Activated T-cell treated with anti-CD3 and anti-CD28 coated beads, Interleukin-2, amount 50 U/mL, for 1 hour (primary cell): Measurements from ENCODE around the gene AGR2.

Experiments used
- DNase-seq: peaks from one replicate; pipeline ENCODE4 v3.0.0-alpha.2; 2020

AGR2 gene

GRCh38 chr7:16812542-16813231, 7.9 kb upstream of the AGR2 start:
- no peak for DNase-seq

GRCh38 chr7:16811551-16811950, 6.8 kb upstream of the AGR2 start:
- DNase-seq, result no peak

DNA sequence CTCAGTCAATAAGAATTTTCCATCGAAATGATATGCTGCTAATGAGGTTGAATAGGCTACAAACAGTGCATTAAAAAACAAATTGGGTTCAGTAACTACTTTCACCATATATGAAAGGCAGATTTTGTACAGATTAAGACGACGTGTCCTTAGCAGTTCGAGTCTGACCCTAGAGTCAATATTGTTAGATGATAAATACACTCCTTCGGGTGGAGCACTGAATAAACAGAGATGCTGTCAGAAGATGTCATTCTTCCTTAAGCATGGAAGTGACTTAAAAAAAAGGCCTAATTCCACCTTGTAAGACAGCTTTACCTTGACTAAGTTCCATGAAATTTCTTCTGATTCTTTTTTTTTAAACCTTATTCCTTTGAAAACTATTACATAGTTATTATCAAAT, 5.8 kb upstream of the AGR2 start:
- no peak for DNase-seq

DNA sequence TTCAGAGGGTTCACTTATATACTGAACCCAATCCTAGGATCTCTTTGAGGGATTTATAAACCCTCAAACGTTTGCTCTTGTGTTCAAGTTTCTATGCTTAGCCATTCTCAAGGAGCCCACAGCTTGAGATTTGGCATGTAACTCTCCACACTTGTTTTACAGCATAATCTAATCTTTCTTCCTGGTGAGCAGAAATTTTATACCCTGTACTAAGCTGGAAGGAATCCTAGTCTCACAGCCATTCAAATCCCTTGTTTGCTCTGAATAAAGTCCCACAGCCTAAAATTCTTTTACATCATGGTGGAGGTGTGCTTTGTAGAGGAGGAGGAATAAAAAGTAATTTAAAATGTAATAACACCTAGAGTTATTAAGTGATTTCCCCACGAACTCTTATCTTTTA, 5.3 kb upstream of the AGR2 start:
- DNase-seq, result no peak

DNA sequence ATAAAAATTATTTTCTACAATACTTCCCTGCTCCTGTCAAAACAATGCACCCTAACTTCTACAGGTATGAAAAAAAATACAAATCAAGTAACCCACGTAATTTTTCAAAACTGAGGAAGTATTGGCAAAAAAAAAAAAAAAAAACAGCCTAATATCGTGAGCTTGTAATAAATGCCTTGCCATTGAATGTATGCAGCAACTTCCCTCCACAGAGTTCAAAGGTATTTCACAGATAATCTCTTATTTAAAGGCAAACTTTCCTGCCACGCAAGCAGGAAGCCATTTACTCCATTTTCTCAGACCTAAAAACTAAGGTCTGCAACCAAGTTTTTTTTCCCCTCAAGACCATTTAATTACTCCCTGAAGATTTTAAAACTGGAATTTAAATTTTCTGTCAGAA, 642 bp upstream of the AGR2 start:
- no peak for DNase-seq

DNA sequence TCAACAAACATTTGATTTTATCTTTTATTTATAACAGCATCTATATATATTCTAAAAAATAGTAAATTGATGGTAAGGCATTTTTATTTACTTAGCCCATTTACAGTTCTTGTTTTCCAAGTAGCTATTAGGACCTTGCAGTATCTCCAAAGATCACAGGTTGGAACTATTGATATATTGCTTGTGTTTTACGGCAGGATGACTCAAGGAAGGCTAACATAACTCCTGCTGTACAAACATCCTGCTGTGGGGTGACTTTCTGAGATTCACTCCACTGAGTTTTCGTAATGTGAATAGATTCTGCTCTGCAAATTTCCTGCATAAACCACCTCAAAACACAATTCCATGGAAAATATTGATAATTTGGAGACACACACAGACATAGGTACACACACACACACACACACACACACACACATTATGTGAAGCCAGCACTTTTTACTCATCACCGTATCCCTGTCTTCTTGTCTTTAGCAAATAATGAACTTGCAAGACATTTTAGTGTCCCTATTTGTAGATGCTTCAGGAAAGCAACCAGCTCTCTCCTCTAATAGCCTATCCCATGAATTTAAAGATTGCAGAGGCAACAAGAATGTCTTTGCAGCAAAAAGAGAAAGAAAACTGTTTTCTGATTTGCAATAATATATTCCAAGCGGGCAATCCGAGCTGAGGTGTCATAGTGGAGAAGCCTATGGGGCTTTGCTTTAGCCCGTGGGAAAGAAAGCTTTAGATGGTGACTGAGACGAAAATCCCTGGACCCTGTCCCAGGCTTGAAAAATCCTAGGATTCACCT, 722 bp downstream of the AGR2 start:
- DNase-seq, result no peak

- DNase-seq, result no peak
Observed at GRCh38 chr7:16803125-16803524, 1.7 kb downstream of the AGR2 start.

DNA sequence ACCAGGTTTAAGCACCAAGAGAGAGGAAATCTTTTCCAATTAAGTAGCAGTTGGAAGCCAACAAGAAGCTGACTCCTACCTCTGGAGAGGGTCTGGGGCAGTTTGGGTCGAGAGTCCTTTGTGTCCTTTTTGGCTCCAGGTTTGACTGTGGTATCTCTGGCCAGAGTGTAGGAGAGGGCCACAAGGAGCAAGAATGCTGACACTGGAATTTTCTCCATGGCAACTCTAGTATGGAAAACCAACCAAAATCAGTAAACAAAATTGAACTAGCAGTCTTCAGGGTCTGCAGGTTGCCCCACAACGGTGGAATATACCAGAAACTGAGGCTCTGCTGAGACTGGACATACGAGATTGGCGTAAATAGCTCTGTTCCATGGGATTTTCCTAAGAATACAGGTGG, 3.2 kb downstream of the AGR2 start:
- DNase-seq, result no peak

DNA sequence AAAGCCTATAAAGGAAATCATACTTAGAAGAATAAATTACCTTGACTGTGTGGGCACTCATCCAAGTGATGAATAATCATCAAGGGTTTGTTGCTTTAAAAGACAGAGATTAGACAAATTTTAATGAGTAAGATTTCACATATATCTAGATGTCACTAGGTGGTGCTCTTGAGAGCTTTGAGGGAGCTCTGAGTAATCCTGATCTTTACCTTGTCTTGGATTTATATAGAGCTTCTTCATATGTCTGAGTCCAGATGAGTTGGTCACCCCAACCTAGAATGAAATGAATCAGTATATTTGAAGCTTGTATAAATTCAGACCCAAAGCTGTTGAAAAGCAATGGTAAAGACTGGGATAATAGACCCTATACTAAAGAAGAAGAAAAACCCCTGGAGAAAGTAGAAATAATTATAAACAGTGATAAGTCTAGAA, 3.7 kb downstream of the AGR2 start:
- no peak for DNase-seq

DNA sequence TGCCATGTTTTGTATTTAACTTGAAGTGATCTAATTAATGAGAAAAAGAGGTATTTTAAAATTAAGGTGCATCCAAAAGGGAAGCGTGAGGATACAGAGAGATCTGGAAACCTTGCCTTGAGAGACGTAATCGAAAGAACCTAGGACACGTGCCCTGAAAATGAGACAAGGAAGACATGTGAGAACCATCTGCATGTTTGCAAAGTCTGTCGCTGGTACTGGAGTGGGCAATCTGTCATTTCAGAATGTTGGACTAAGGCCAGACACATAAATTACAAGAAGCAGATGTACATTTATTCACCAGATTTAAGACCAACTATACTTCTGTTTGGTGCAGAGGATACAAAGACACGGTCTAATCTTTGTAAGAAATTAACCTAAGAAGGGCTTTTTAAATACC, 9.2 kb downstream of the AGR2 start:
- DNase-seq, result no peak

DNA sequence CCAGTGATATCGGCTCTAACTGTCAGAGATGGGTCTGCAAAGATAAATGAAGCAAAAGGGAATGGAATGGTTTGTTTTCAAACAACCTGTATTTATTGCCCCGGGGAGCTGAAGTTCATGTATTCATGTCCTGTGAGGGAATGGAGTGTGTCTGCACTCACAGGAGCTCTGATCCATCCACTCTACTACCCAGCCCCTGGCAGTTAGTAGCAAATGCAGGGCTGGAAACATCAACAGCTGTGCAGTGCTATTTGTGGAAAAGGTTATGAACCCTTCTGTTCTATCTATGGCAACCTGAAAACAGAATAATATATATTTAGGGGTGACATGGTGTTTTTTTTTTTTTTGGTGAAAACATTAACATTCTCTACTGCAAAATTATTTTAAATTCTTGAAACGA, 9.8 kb downstream of the AGR2 start:
- DNase-seq, result no peak

DNA sequence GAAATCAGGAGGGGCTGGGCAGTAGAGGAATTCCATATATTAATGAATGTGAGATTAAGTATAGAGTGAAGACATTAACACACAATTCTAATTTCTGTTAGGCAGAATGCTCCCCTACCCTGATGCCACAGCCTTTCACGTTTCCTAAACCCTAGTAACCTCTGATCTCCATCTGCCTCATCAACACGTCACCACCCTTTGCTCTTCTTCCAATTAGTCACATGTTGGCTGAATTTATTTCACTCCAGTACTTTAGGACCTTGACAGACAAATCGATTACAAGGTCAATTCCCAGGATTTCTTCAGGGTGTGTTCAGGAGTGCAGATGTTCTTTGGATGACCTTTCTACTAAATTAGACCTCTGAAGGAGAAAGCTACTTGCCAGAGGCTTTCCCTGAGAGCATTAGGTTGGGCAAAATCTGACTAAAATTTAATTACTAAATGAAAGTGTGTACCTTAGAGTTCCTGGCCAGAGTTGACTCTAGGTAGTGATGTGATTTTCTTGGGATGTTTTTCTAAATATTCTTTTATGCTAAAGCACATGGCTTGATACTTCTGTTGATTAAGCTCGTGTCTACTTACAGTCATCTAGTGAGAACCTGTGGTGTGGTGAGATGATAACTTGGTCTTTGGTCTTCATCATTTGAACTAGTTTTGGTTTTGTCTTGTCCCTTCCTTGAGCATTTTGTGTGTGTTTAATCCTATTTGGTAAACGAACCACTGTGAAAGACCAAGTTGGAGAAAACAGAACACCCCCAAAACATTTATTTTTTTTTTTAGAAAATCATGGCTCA, 12.7 kb downstream of the AGR2 start:
- no peak for DNase-seq

DNA sequence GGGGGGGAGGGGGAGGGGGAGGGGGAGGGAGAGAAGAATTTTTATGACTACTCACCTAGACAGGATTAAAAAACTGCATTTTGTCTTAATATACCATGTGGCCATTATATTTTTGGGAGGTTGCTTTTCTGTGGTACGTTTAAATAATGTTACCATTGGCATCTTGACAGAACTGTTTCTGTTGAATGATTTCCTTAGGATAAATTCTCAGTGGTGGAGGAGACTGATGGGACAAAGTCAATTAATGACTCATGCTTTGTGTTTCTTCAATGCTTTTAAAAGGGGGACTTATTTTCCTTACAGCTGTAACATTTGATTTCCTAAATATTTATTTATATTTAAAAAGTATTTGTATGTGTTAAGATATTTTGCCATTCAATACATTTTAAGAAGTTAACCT, 13.7 kb downstream of the AGR2 start:
- no peak for DNase-seq

GRCh38 chr7:16787127-16787526, 17.7 kb downstream of the AGR2 start:
- DNase-seq, result no peak

GRCh38 chr7:16786257-16786656, 18.5 kb downstream of the AGR2 start:
- no peak for DNase-seq

DNA sequence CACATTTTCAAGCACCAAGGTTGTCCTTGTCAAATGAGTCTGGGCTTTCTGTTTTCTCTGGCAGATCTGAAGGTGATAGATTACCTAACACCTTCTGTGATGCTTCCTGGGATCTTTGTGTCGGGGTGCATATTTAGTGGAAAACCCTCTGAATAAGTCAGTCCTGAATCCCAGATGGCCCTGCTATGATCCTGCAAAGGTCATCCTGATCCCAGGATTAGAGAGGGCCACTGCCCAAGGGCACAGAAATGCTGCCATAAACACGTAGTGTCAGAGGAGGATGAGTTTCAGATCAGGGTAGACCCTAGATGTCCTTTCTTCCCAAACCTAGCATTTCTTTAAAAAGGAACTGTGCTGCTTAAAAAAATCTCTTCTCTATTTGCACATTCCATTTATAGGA, 19.0 kb downstream of the AGR2 start:
- DNase-seq, result no peak

DNA sequence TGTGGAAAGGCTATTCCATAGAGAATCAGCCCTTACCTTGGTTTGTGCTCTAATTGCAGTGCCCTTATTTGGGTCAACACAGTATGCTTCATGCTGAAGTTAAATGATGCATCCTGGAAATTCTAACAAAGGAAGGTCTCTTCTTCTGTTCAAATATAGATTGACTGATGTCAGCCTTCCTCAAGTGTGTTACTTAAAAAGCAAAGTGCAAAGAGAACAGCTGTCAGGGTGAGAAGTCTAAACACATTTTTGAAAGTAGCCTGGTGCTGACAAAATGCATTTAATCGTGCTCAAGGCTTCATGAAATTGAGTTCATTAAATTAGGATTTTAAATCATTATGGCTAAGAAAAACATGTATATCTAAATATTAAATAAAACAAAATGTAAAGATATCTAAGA, 19.5 kb downstream of the AGR2 start:
- DNase-seq, result no peak

DNA sequence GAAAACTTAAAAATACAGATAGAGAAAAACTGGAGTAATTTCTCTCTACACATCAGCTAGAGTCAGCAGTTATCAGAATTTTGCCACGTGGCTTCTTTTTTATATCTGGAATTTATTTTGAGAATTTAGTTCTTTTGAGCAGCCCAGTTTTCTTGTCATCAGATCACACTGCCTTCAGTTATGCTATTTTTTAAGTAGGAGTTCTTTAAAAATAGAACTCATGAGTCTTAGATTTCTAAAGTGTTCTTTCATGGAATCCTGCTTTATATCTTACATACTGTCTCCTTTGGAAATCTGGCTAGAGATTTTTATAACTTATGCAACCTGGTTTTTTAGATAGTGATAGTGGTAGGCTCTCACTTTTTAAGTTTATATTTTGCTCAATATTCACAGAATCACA, 24.2 kb downstream of the AGR2 start:
- no peak for DNase-seq

DNA sequence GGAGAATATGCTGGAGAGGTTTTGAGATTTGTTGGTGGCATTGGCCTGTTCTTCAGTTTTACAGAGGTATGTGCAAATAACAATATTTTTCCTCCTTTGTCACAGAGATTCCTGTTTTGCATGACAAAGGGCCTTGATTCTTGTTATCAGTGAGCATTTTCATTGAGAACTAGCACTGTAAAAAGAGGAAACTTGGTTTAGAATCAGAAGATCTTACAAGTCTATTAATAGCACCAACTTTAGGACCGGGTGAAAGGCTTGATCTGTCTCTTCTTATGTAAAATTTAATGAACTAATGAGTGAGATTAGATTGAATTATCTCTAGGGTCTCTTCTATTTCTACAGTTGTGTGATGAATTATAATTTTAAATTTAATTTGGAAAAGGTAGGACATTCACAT, 25.7 kb downstream of the AGR2 start:
- DNase-seq, result no peak

DNA sequence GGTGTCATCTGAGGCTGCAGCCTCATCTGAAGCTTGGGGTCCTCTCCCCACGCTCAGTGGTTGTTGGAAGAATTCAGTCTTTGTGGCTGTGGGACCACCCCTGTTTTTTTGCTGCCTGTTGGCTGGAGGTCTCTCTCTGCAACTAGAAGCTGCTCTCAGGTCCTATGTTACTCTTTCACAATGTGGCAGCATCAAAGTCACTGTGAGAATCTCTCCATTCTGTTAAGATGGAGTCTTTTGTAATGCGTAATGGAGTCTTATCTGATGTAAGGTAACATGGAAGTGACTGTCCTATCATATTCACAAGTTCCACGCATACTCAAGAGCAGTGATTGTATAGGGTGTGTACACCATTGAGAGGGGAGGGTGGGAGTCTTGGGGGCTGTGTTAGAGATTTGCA, 26.3 kb downstream of the AGR2 start:
- DNase-seq, result no peak

DNA sequence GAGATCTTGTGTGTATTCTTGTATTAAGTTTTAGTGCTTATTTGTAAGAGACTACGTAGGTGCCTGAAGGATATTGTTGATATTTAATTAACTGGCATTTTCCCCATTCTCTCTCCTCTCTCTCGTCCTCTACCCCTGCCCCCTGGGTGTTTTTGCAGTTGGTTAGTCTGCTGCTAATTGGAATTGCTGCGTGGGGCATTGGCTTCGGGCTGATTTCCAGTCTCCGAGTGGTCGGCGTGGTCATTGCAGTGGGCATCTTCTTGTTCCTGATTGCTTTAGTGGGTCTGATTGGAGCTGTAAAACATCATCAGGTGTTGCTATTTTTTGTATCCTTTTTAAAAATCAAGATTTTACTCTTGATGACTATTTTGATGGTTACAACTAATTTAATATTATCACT, 28.7 kb downstream of the AGR2 start:
- no peak for DNase-seq

DNA sequence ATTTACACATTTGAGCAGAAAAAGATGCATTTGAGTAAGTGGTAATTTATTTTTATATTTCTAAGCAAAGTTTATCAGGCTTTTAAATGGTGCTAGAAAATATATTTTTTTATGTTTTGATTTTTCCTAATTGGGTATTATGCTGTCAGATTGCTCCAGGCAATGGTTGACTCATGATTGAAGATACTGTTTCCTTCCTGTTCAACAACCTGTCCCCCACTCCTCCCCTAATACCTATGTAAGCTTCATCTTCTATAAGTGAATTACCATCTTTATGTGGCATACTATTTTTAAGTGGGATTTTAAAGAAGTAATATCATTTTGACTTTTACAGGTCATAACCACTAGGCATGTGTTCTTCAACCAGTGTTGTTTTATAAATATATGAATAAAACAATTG, 29.8 kb downstream of the AGR2 start:
- no peak for DNase-seq

- no peak for DNase-seq
Observed at GRCh38 chr7:16774294-16774693, 30.5 kb downstream of the AGR2 start.

DNA sequence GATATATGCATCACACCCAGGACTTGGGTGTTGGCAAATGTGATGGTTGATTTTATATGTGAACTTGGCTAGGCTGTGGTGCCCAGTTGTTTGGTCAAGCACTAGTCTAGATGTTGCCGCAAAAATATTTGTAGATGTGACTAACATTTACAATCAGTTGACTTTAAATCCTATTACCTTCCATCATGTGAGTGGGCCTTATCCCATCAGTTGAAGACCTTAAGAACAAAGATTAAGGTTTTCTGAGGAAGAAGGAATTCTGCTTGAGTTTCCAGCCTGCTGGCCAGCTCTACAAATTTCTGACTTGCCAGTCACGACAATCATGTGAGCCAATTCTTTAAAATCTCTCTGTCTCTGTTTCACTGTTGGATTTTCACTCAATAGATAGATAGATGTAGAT, 30.9 kb downstream of the AGR2 start:
- DNase-seq, result no peak
